Measurements from ENCODE around the gene DNM3.

GRCh38 chr1:172380441-172381244, 539.3 kb downstream of the DNM3 start:
- TF ChIP-seq CTCF (IDR thresholded peaks at IDR 0.05) (no peak), POLR2A (IDR thresholded peaks at IDR 0.05) (no peak)

Data from lower leg skin (tissue), 3 donors.